Central memory CD8-positive, alpha-beta T cell (primary cell): ENCODE data around the gene MSANTD4.
"Not testable (repeated sequence)": the region's sequence is repeated elsewhere in the genome, so short reads cannot be mapped to it uniquely, and the experiment has no call there.

ENCODE experiments used
- ATAC-seq: fragments of 150-1000 bp; cut with Tn5 transposase; replicated peaks from 2 replicates; pipeline ENCODE4 v1.10.0; 2022; ENCODE audit warnings: mild to moderate bottlenecking, moderate FRiP score, moderate number of reproducible peaks; ENCODE audit not compliant: poor library complexity, severe bottlenecking; ENCODE audit errors: extremely low read depth
- DNase-seq, 2 donors: peaks; one replicate each; pipeline ENCODE4 v3.0.0; 2021; ENCODE audit warnings: low spot score in 2 of 2
- H3K27ac Mint-ChIP-seq: one replicate; pipeline ENCODE4 v1.8.0; 2022; ENCODE audit warnings: low read depth, mild to moderate bottlenecking, moderate library complexity, mixed read lengths
- H3K27me3 Mint-ChIP-seq: one replicate; pipeline ENCODE4 v1.8.0; 2022; ENCODE audit warnings: mixed read lengths
- H3K36me3 Mint-ChIP-seq: one replicate; pipeline ENCODE4 v1.8.0; 2022; ENCODE audit warnings: mild to moderate bottlenecking, moderate library complexity, mixed read lengths; ENCODE audit not compliant: insufficient read depth
- H3K4me1 Mint-ChIP-seq: one replicate; pipeline ENCODE4 v1.8.0; 2022; ENCODE audit warnings: mixed read lengths
- H3K4me3 Mint-ChIP-seq: one replicate; pipeline ENCODE4 v1.8.0; 2022; ENCODE audit warnings: mild to moderate bottlenecking, moderate library complexity, mixed read lengths
- H3K9me3 Mint-ChIP-seq: one replicate; pipeline ENCODE4 v1.8.0; 2022; ENCODE audit warnings: mixed read lengths

MSANTD4 gene

DNA sequence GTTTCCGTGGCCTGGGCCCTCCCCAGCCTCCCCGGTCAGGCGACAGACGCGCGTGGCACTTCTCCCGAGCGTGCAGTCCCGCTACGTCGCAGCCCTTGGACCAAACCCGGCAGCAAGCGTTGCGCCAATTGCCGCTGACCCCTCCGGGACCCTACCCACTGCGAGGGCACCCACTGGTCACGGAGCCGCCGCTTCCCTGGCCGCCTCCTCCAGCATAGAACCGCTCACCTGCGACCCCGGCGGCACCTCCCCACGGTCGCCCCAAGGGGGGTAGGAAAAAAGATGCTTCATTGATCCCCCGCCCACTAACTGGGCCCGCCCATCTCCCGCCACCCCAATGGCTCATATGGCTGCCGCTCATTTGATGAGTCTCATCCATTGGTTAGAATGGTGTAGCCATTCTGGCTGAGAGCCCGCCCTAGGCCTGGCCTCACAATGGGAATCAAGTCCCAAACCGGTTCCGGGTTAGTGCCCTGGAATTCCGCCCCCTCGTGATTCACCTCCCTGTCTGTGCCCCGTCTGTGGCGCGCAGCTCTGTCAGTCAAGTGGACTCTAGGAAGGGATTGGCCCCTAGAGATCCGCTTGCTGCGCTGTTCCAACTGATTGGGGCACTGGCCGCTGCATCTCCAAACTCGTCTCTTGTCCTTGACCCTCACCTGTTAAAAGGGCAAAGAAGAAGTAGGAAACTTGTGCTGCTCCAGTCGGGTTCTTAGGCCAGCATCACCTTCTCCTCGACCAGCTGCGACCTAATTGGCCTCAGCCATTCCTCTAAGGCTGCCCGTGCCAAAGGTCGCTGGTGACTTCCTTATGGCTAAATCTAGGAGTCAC lies at the start of gene MSANTD4:
TSS of gene MSANTD4 (minus strand) at position 274 of the 828 bp plus-strand sequence. CDS start 11,323 bp downstream, outside the sequence.
- peaks cover 17% of the 10 kb centered on the region for H3K36me3 Mint-ChIP-seq
- H3K27ac Mint-ChIP-seq: peak within 1 kb of the TSS; percentile 93
- peak within 1 kb of the TSS; percentile 92 for H3K4me3 Mint-ChIP-seq
- ATAC-seq (peak; percentile 98), DNase-seq (peak; percentile 95 to 97)
- no peaks in the 10 kb centered on the region for H3K27me3 Mint-ChIP-seq
- peaks cover 44% of the 10 kb centered on the region for H3K4me1 Mint-ChIP-seq
- no peaks in the 10 kb centered on the region for H3K9me3 Mint-ChIP-seq

- H3K4me3 Mint-ChIP-seq: no peak overlapping the region
- DNase-seq (no peak), ATAC-seq (no peak)
- H3K27ac Mint-ChIP-seq: no peak overlapping the region
- H3K36me3 Mint-ChIP-seq: peaks cover 3% of the 10 kb centered on the region
- peaks cover 21% of the 10 kb centered on the region for H3K4me1 Mint-ChIP-seq
- no peaks in the 10 kb centered on the region for H3K27me3 Mint-ChIP-seq
- H3K9me3 Mint-ChIP-seq: no peaks in the 10 kb centered on the region
Observed at GRCh38 chr11:106070606-106071005, 48.6 kb upstream of the MSANTD4 start.

- ATAC-seq: no peak
- H3K9me3 Mint-ChIP-seq: no peaks in the 10 kb centered on the region
- H3K36me3 Mint-ChIP-seq: peaks cover 12% of the 10 kb centered on the region
- peaks cover 15% of the 10 kb centered on the region for H3K4me1 Mint-ChIP-seq
- H3K27me3 Mint-ChIP-seq: no peaks in the 10 kb centered on the region
- no peak overlapping the region for H3K27ac Mint-ChIP-seq
- H3K4me3 Mint-ChIP-seq: no peak overlapping the region
- DNase-seq: no peak
Observed at GRCh38 chr11:106063009-106063408, 41.0 kb upstream of the MSANTD4 start.

- peaks cover 15% of the 10 kb centered on the region for H3K4me1 Mint-ChIP-seq
- H3K4me3 Mint-ChIP-seq: no peak overlapping the region
- no peak for DNase-seq
- H3K36me3 Mint-ChIP-seq: peaks cover 19% of the 10 kb centered on the region
- no peaks in the 10 kb centered on the region for H3K9me3 Mint-ChIP-seq
- ATAC-seq: no peak
- no peaks in the 10 kb centered on the region for H3K27me3 Mint-ChIP-seq
- no peak overlapping the region for H3K27ac Mint-ChIP-seq
Observed at GRCh38 chr11:106061954-106062949, 40.2 kb upstream of the MSANTD4 start.

- Mint-ChIP-seq H3K4me3 (no peak overlapping the region), H3K27ac (no peak overlapping the region), H3K9me3 (no peaks in the 10 kb centered on the region), H3K4me1 (peaks cover 21% of the 10 kb centered on the region), H3K27me3 (no peaks in the 10 kb centered on the region), H3K36me3 (peaks cover 19% of the 10 kb centered on the region)
- ATAC-seq: no peak
- DNase-seq: no peak
Observed at GRCh38 chr11:106061249-106061784, 39.3 kb upstream of the MSANTD4 start.

GRCh38 chr11:106059617-106060016 lies 37.6 kb upstream of the MSANTD4 start:
- H3K9me3 Mint-ChIP-seq: no peaks in the 10 kb centered on the region
- H3K4me1 Mint-ChIP-seq: peaks cover 21% of the 10 kb centered on the region
- H3K36me3 Mint-ChIP-seq: peaks cover 16% of the 10 kb centered on the region
- no peak for ATAC-seq
- H3K27me3 Mint-ChIP-seq: no peaks in the 10 kb centered on the region
- no peak overlapping the region for H3K4me3 Mint-ChIP-seq
- no peak overlapping the region for H3K27ac Mint-ChIP-seq
- no peak for DNase-seq

DNA sequence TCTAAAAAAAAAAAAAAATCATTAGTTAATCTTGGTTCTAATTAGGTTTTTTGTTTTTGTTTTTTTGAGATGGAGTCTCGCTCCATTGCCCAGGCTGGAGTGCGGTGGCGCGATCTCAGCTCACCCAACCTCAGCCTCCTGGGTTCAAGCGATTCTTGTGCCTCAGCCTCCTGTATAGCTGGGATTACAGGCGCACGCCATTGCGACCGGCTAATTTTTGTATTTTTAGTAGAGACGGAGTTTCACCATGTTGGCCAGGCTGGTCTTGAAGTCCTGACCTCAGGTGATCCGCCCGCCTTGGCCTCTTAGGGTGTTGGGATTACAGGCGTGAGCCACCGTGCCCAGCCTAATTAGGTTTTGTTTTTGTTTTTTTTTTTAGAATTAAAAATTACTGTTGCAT lies 36.3 kb upstream of the MSANTD4 start:
- Mint-ChIP-seq H3K36me3 (peaks cover 15% of the 10 kb centered on the region), H3K4me1 (peaks cover 21% of the 10 kb centered on the region)
- not testable (repeated sequence) for H3K27ac Mint-ChIP-seq, H3K27me3 Mint-ChIP-seq, H3K9me3 Mint-ChIP-seq, DNase-seq, ATAC-seq, H3K4me3 Mint-ChIP-seq

- H3K4me1 Mint-ChIP-seq: no peaks in the 10 kb centered on the region
- H3K9me3 Mint-ChIP-seq: no peaks in the 10 kb centered on the region
- no peaks in the 10 kb centered on the region for H3K27me3 Mint-ChIP-seq
- no peak for DNase-seq
- H3K27ac Mint-ChIP-seq: no peak overlapping the region
- ATAC-seq: no peak
- no peak overlapping the region for H3K4me3 Mint-ChIP-seq
- no peaks in the 10 kb centered on the region for H3K36me3 Mint-ChIP-seq
Observed at GRCh38 chr11:106051103-106051502, 29.1 kb upstream of the MSANTD4 start.

DNA sequence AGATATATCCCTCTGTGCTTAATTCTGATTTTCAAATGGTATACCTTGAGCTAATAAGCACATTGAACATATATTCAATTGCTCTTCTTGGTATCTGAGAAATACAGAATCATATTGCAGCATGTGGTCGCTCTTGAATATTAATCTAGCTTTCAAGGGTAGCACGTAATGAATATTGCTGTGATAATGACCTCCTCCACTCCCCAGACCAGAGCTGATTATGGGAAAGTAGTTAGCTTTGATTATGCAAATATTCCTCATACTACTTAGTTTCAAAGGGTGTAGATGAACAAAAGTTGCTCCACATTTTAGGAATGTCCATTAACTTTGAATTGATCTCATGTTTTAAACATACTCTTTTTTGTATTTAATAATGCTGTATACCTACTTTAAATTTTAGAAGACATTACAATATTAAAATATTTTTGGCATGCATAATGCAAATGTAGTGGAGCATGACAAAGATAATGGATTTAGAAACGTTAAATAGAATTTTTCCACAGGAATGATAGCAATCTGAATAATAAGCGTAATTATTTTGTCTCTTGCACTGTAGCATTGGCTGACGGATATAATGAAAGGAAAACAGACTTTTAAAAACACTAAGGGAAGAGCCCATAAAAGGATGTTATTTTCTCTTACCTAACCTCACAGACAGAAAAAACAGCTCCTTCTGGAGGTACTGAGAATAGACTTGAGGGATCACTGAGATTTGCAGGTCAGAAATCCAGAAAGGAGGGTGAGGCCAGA lies 27.9 kb upstream of the MSANTD4 start:
- no peaks in the 10 kb centered on the region for H3K4me1 Mint-ChIP-seq
- ATAC-seq: no peak
- H3K36me3 Mint-ChIP-seq: no peaks in the 10 kb centered on the region
- H3K27me3 Mint-ChIP-seq: no peaks in the 10 kb centered on the region
- no peak for DNase-seq
- no peaks in the 10 kb centered on the region for H3K9me3 Mint-ChIP-seq
- H3K27ac Mint-ChIP-seq: no peak overlapping the region
- H3K4me3 Mint-ChIP-seq: no peak overlapping the region

DNA sequence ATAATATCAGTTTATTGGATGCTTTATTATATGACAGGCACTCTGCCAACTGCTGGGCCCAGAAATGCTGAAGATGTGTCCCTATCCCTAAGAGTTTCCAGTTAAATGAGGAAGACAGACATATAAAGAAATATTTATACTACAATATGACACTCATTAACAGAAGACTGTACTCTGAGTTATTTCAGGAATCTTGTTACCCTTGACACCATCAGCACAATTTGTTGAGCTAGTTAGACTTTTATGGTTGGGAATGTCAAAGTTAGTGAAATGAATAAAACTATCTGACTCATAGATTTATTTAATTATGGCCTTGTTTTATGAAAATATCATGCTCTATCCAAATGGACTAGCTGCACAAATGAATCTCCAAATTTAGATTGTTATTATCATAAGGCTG lies 25.6 kb upstream of the MSANTD4 start:
- H3K9me3 Mint-ChIP-seq: no peaks in the 10 kb centered on the region
- DNase-seq: no peak

GRCh38 chr11:106043540-106043939 lies 21.5 kb upstream of the MSANTD4 start:
- H3K27ac Mint-ChIP-seq: no peak overlapping the region
- peaks cover 31% of the 10 kb centered on the region for H3K27me3 Mint-ChIP-seq
- H3K9me3 Mint-ChIP-seq: no peaks in the 10 kb centered on the region
- no peaks in the 10 kb centered on the region for H3K4me1 Mint-ChIP-seq
- H3K36me3 Mint-ChIP-seq: no peaks in the 10 kb centered on the region
- DNase-seq (no peak), ATAC-seq (no peak)
- no peak overlapping the region for H3K4me3 Mint-ChIP-seq

More for the DNA sequence above, 25.6 kb upstream of the MSANTD4 start:
- Mint-ChIP-seq H3K4me3 (no peak overlapping the region), H3K27ac (no peak overlapping the region), H3K36me3 (no peaks in the 10 kb centered on the region), H3K4me1 (no peaks in the 10 kb centered on the region), H3K27me3 (peaks cover 8% of the 10 kb centered on the region)
- no peak for ATAC-seq

GRCh38 chr11:106032861-106033260 lies 10.8 kb upstream of the MSANTD4 start:
- Mint-ChIP-seq H3K4me1 (no peaks in the 10 kb centered on the region), H3K27me3 (peaks cover 55% of the 10 kb centered on the region), H3K36me3 (no peaks in the 10 kb centered on the region), H3K9me3 (no peaks in the 10 kb centered on the region), H3K4me3 (no peak overlapping the region), H3K27ac (no peak overlapping the region)
- no peak for DNase-seq
- ATAC-seq: no peak
